Right forelimb (tissue), 1 donor: ENCODE measurements around the gene TMEM95.

Experiments
- DNase-seq: peaks from one replicate; pipeline ENCODE4 v3.0.0-alpha.2; 2018

TMEM95 gene

DNA sequence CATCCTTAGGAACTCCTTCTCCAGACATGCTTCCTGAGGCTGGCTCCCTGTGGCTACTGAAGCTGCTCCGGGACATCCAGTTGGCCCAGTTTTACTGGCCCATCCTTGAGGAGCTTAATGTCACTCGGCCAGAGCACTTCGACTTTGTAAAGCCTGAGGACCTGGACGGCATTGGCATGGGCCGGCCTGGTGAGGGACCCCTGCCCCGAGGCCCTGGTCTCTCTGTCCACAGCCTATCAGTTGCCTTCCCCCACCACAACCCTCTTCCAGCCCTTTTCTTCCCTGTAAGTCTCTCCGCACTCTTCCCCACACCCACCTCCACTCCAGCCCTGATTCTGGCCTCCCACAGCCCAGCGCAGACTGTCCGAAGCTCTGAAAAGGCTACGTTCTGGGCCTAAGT lies 27.9 kb downstream of the TMEM95 start:
- no peak for DNase-seq

DNA sequence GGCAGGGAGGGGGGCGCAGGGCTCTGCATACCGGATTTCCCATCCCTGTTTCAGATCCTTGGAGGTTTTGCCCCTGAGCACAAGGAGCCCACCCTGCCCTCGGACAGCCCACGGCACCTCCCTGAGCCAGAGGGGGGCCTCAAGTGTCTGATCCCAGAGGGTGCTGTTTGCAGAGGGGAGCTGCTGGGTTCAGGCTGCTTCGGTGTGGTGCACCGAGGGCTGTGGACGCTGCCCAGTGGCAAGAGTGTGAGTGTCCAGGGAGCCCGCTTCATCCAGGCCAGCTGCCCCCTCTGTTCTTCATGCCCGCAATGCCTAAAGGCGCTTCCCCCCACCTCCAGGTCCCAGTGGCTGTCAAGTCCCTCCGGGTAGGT lies 28.4 kb downstream of the TMEM95 start:
- DNase-seq, result no peak

GRCh38 chr17:7383742-7384488 lies 29.0 kb downstream of the TMEM95 start:
- peak; percentile 78 for DNase-seq

DNA sequence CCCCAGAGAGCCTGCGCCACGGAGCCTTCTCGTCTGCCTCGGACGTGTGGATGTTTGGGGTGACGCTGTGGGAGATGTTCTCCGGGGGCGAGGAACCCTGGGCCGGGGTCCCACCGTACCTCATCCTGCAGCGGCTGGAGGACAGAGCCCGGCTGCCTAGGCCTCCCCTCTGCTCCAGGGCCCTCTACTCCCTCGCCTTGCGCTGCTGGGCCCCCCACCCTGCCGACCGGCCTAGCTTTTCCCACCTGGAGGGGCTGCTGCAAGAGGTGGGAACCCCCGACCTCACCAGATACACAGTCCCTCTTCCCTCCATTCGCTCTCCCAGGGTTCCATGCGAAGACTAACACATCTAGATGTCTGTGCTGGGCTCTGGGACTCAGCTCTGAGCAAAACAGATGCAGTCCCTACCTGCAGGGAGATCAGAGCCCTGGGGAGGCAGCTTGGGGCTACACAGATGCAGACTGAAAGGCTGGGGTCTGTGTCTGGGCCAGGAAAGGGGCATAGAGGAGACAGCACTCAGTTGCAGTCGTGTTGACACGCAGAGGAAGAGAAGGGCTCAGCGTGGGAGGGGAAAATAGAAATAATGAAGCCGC lies 29.6 kb downstream of the TMEM95 start:
- no peak for DNase-seq

GRCh38 chr17:7388856-7389255 lies 33.9 kb downstream of the TMEM95 start:
- DNase-seq, result no peak

DNA sequence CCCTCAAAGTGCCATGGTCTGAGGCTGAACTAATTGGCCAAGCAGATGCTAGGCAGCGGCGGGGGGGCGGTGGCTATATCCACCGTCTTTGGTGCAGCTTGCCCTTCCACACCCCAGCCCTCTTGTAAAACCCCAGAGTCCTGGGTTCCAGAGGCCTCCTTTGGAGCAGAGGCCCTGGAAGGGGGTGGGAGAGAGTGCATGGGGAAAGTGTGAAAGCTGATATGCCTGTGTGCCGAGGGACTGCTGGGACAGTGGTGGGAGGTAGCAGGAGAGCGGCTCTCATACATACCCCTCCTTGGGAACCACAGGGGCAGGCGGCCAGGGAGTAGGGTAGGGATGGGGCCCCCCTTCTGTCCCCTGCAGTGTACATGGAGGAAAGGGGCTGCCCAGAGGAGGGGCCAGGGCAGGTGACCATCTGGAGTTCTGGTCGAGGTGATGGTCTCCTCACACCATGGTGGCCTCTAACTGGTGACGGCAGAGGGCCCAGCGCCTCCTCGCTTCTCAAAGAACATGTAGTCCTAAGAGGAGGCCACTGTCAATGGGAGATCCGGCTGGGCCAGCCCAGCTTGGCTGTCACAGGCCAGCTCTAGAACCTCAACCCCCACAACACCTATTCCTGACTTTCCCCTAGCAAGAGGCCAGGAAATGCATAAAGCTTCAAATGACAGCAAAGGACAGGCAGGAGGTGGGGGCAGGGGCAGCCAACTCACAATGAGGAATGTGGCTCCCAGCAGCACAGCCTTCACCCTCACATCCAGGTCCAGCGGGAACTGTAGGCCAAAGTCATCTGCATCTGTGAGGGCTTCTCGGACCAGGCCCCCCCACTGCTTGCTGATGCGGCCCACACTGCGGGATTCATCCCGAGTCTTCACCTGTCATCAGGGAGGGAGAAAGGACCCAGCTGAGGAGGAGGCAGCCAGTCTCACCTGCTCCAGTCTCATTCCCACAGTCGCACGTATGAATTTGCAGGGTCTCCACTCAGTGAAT lies 35.3 kb downstream of the TMEM95 start:
- no peak for DNase-seq

- no peak for DNase-seq
Observed at GRCh38 chr17:7391307-7391706, 36.4 kb downstream of the TMEM95 start.

- DNase-seq, result no peak
Observed at GRCh38 chr17:7392696-7393612, 38.0 kb downstream of the TMEM95 start.

GRCh38 chr17:7393613-7394451 lies 38.9 kb downstream of the TMEM95 start:
- no peak for DNase-seq

DNA sequence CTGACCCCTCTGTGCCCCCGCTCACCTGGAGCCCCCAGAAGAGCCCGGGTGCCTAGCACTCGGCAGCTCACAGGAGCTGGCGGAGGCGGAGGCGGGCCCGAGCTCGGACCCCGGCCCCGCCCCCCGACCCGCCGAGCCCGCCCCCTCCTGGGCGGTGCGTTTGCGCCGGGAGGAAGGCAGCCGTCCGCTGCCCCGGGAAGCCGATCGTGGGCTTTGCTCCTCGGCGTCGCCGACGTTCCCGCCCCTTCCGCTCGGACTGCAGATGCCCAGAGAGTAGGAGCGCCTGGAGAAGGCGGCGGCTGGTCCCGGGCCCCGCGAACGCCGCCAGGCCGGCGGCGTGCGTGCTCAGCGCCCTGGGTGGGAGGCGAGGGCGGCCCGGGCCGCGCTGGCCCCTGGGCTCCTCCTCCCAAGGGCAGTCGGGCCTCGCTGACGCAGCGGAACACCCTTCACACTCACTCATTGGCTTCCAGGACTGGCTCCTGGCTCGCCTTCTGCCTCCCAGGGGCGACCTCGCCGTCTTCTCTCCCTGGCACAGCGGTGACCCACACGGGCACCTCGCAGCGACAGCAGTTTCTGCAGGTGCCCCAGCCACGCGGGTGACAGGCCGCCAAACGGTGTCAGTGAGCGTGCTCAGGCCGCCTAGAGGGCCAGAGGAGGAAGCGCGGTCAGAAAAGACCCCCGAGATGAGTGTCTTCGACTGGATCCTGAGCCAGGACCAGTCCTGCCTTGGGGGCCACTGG lies 39.7 kb downstream of the TMEM95 start, which contains the start of gene PLSCR3:
Gene PLSCR3 (minus strand): TSS at position 74 of the 740 bp plus-strand sequence. CDS start 415 bp downstream, outside the sequence.
- DNase-seq, result peak; percentile 91

DNA sequence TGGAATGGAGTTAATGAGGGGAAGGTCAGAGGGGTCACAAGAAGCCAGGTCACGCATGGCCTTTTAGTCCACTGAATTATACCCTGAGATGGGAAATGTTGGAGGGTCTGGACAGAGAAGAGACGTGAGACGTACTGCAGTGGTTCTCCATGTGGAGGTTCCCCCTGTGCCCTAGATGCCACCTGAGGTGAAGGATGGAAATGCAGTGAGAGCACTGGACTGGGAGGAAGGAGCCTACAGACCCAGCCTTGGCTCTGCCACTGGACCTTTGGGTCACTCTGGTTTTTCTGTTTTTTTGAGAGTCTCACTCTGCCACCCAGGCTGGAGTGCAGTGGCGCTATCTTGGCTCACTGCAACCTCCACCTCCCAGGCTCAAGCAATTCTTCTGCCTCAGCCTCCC lies 41.2 kb downstream of the TMEM95 start:
- peak; percentile 26 for DNase-seq

GRCh38 chr17:7398612-7399011 lies 43.7 kb downstream of the TMEM95 start:
- DNase-seq, result peak; percentile 18

GRCh38 chr17:7403043-7403726 lies 48.2 kb downstream of the TMEM95 start:
- DNase-seq, result no peak

DNA sequence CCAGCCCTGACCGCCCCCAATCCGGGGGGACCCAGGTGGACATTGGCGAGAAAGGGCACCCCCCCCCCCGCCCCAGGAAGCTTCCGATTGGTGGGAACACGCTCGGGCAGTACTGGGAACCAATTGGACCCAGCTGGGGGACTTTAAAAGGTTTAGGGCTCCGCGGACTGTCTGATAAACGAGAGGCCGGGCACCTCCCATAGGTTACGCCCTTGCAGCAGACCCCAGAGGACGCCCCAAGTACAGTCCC lies 48.7 kb downstream of the TMEM95 start:
- no peak for DNase-seq

GRCh38 chr17:7403977-7404736 lies 49.2 kb downstream of the TMEM95 start, which contains the start of gene TMEM256:
Gene TMEM256 (minus strand): TSS chr17:7404097. CDS start chr17:7404084, 13 bp downstream.
- peak; percentile 99 for DNase-seq

GRCh38 chr17:7404737-7405349 lies 49.9 kb downstream of the TMEM95 start:
- DNase-seq, result peak; percentile 71

- DNase-seq, result no peak
Observed at GRCh38 chr17:7405350-7406234, 50.6 kb downstream of the TMEM95 start.
